HG03342 (cell line): ENCODE measurements around the gene ARHGAP25.
"Not testable (repeated sequence)": the region's sequence is repeated elsewhere in the genome, so short reads cannot be mapped to it uniquely, and the experiment has no call there.

Experiments used
- ATAC-seq: cut with Tn5 transposase; IDR thresholded peaks from one replicate; pipeline ENCODE4 v1.9.1; 2021; ENCODE audit warnings: mild to moderate bottlenecking, moderate library complexity; ENCODE audit not compliant: unreplicated experiment

ARHGAP25 gene

GRCh38 chr2:68790600-68790999 is 56.0 kb downstream of the ARHGAP25 start:
- no peak for ATAC-seq

- no peak for ATAC-seq
Observed at GRCh38 chr2:68791914-68792313, 57.3 kb downstream of the ARHGAP25 start.

DNA sequence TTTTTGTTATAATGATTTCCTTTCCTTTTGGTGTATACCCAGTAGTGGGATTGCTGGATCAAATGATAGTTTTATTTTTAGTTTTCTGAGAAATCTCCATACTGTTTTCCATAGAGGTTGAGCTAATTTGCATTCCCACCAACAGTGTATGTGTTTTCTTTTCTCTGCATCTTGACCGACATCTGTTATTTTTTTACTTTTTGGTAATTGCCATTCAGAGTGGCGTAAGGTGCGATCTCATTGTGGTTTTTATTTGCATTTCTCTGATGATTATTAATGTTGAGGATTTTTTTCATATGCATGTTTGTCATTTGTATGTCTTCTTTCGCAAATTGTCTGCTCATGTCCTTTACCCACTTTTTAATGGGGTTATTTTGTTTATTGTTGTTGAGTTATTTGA is 58.1 kb downstream of the ARHGAP25 start:
- ATAC-seq, result no peak

DNA sequence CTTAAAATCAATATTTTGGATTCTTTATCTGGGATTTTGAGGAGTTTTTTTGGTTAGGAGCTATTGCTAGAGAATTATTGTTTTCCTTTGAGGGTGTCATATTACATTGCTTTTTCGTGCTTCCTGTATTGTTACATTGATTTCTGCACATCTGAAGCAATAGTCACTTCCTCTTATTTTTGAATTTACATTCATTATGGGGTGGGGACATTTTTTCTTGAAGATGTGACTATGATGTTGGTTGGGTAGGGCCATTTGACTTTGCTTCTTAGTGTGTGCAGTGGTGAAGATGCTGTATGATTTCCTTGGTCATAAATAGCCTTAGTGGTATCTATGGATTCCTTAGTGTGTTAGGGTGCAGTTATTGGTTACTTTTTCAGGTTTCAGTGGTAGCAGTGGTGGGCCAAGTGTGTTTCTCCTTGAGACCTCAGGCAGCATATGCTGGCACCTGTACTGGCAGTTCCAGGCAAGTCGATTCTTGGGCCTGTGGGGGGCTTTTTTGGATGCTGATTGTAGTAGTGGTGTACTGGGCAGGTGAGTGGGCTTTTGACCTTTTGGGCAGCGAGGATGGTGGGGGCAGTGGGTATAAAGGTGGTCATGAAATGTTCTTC is 61.8 kb downstream of the ARHGAP25 start:
- no peak for ATAC-seq

DNA sequence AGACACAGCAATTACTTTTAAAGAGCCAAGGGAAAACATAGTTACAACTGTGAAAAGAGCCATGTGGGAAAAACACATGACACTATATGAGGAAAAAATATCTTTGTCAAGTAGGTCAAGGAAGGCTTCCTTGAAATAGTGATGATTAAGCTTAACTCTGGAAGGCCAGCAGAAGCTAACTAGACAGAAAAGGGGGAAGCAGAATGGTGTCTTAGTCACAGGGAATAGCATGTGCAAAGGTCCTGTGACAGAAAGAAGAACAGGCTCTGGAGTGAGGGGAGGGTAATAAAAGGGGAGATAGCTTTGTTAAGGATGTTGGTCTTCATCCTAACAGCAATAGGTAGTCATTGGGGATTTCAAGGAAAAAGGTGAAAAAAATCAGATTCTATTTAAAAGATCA is 64.0 kb downstream of the ARHGAP25 start:
- ATAC-seq, result no peak

DNA sequence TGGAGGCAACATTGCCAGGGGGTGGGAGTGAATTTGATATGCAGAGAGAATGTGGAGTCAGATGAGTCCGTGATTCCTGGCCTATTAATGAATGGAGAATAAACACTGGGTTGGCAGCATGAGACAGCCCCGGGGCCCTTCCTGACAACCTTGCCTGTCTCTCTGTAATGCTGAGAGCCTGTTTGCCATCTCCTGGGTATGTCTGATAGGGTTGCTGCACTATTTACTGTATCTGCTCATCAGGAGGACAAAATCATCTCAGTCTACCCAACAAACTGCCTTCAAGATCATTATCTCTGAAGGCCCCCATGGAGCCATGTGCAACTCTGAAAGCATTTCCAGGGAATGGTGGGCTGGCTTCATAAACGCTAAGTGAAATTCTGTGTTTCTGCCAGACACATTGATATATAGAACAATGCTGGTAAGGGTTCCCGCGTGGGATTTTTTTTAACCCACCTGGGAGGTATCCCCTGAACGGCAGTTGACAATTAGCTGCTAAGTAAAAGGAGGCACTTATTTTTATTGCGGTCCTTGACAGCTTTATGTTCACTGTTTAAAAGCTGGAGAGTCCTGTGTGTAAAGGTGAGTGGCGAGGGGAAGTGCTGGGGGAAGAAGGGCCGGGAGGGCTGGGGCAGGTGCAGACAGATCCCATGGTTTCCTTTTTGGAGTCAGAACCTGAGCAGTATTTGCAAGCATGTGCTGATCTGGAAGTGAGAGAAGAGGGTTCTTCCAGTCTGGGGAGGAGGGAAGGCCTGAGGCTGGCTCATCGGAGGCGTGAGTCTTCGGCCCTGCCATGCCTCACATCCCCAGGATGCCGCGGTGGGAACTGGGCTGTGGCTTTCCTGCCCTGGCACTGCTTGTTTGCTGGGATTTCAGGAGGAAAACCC is 64.8 kb downstream of the ARHGAP25 start:
- no peak for ATAC-seq

- ATAC-seq, result no peak
Observed at GRCh38 chr2:68800027-68800401, 65.4 kb downstream of the ARHGAP25 start.

GRCh38 chr2:68800517-68800916 is 65.9 kb downstream of the ARHGAP25 start:
- ATAC-seq, result no peak

- ATAC-seq, result not testable (repeated sequence)
Observed at GRCh38 chr2:68802161-68802560, 67.5 kb downstream of the ARHGAP25 start.

GRCh38 chr2:68805025-68805424 is 70.4 kb downstream of the ARHGAP25 start:
- ATAC-seq, result no peak

- ATAC-seq, result no peak
Observed at GRCh38 chr2:68806511-68807109, 72.0 kb downstream of the ARHGAP25 start.

- ATAC-seq, result no peak
Observed at GRCh38 chr2:68807821-68808266, 73.2 kb downstream of the ARHGAP25 start.

- no peak for ATAC-seq
Observed at GRCh38 chr2:68809324-68810240, 75.0 kb downstream of the ARHGAP25 start.

- ATAC-seq, result no peak
Observed at GRCh38 chr2:68811364-68811763, 76.8 kb downstream of the ARHGAP25 start.

DNA sequence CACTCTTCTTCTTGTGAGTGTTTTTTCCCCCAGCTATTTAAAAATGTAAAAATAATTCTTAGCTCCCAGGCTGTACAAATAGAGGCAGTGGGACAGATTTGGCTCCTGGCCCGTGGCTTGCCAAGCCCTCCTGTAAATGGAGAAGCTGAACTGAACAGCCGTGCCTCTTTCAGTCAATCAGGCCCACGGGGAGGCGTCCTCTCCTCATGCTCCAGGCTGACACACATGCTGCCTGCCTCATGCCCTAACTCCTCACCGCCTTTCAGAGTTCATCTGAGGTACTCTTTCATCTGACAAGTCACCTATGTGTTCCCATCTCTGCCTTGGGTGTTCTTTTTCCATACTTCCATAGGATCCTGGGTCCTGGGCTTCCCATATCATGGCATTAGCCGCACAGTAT is 77.6 kb downstream of the ARHGAP25 start:
- no peak for ATAC-seq

DNA sequence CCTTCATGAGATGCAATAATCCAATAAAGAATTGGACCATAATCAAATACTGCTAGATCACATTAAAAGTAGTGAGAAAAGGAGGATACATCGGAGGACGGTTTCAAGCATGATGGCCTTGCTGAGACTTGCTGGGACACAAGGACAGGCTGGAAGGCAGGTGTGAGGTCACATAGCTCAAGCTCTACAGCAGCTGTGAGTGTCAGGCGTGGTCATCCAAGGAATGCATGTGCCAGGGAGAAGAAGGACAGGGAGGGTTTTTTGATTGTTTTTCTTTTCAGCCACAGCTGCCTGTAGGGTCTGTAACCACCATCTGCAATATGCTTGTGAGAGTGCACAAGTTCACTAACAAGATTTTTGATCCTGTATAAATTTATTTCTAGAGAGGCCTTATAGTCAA is 79.0 kb downstream of the ARHGAP25 start:
- no peak for ATAC-seq

DNA sequence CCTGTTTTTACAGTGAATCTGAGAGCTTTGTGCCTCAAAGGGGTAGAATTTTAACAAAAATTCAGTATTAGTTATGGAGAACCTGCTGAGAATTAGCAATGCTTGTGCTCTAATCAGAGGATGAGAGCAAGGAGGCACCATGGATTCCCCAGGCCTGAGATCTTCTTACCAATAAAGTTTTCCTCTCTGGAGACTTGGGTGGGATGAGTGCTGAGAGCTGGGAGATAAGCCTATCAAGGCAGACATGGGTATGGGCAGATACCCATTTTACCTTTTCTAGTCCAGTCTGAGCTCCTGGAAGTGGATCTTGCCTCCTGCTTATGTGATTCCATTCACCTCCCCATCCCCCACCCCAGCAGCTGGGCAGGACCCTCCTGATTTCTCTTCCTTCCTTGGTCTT is 82.7 kb downstream of the ARHGAP25 start:
- no peak for ATAC-seq

DNA sequence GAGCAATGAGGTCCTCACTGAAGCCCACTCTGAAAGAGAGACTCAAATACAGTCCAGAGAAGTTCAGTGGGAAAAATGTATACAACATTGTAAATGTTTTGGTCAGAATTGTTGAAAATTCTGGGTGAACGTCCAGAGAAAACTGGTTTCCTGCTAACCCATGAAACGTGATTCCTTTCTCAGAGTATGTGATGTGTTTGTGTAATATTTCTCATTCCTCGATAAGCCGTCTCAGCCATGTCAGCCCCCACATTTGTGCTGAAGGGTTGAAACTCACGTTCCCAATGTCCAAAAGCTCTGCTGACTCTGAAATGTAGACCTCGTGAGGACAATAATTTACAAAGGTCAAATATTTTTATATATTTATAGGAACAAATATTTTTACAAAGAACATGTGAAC is 84.9 kb downstream of the ARHGAP25 start:
- no peak for ATAC-seq

- no peak for ATAC-seq
Observed at GRCh38 chr2:68822207-68822872, 87.7 kb downstream of the ARHGAP25 start.

- ATAC-seq, result no peak
Observed at GRCh38 chr2:68824831-68825230, 90.2 kb downstream of the ARHGAP25 start.
